ENCODE measurements around the gene ZNF438. TPM values are rescaled to one million over a fixed set of nuclear protein-coding genes. Genes with fewer than 3 reads are reported as not detected.

Gene ZNF438
- total RNA-seq, 1 experiment from 2014 or later = 2.0 TPM

DNA sequence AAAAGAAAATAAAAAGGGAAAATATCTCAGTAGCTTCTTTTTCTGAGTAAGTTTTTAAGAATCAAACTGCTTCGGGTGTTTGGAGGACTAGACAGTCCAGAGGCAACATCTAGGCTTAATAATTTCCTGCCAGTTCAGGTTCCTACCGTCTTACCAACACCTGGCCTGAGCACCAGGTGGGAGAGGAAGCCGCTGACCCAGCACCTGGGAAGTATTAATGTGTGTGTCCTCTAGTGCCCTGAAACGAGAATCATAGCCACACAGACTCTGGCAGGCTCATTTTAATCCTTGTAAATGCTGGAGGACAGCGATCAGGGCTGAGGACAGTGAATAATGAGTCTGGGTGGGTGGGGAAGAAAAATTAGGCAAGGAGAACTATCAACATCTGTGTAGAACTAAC lies 137.4 kb downstream of the ZNF438 start:
- ChIA-PET POLR2A (no interaction called here), CTCF (no interaction called here)
- in situ Hi-C loops (cut with HindIII; ENCODE audit: low pct_unique_long_range_greater_than_20kb, low sequenced_read_pairs) = no loop called here
- H3K4me3 ChIP-seq (ENCODE audit: low read depth in 2 of 2, low read length in 2 of 2) = no peak overlapping the region
- intact Hi-C loops (cut with micrococcal nuclease; ENCODE audit: unreplicated experiment) = no loop called here
- no peak overlapping the region for H3K27ac ChIP-seq (ENCODE audit: low read length)
- TF ChIP-seq, protein P1, sequence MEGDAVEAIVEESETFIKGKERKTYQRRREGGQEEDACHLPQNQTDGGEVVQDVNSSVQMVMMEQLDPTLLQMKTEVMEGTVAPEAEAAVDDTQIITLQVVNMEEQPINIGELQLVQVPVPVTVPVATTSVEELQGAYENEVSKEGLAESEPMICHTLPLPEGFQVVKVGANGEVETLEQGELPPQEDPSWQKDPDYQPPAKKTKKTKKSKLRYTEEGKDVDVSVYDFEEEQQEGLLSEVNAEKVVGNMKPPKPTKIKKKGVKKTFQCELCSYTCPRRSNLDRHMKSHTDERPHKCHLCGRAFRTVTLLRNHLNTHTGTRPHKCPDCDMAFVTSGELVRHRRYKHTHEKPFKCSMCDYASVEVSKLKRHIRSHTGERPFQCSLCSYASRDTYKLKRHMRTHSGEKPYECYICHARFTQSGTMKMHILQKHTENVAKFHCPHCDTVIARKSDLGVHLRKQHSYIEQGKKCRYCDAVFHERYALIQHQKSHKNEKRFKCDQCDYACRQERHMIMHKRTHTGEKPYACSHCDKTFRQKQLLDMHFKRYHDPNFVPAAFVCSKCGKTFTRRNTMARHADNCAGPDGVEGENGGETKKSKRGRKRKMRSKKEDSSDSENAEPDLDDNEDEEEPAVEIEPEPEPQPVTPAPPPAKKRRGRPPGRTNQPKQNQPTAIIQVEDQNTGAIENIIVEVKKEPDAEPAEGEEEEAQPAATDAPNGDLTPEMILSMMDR (IDR thresholded peaks at IDR 0.05) = no peak
- TF ChIP-seq TCF7L2 (IDR thresholded peaks at IDR 0.05; ENCODE audit: low read depth, low read length) (no peak), REST (IDR thresholded peaks at IDR 0.05; ENCODE audit: insufficient read depth in 1 of 2, low read depth in 2 of 2, low read length in 1 of 2) (no peak), POLR2AphosphoS5 (IDR thresholded peaks at IDR 0.05; ENCODE audit: low read depth, low read length) (no peak), SIN3A (IDR thresholded peaks at IDR 0.05; ENCODE audit: borderline replicate concordance, insufficient read depth, low read depth, low read length) (no peak)
- no peaks in the 10 kb centered on the region for H3K4me1 ChIP-seq (ENCODE audit: control insufficient read depth, insufficient read depth, low read length)
- H3K27me3 ChIP-seq (ENCODE audit: control insufficient read depth, insufficient read depth, low read length) = no peaks in the 10 kb centered on the region
- H3K36me3 ChIP-seq (ENCODE audit: control insufficient read depth, insufficient read depth, low read length) = no peaks in the 10 kb centered on the region
- DNase-seq (ENCODE audit: low read depth, low spot score) (no peak), ATAC-seq (no peak)
- BruUV-seq (replicated peaks) = no TSS peak
- no peaks in the 10 kb centered on the region for H3K9me3 ChIP-seq (ENCODE audit: control insufficient read depth, insufficient read depth, low read depth, low read length)

- intact Hi-C loops (cut with micrococcal nuclease; ENCODE audit: unreplicated experiment) (no loop called here), in situ Hi-C loops (cut with HindIII; ENCODE audit: low pct_unique_long_range_greater_than_20kb, low sequenced_read_pairs) (no loop called here)
- Histone ChIP-seq H3K9me3 (ENCODE audit: control insufficient read depth, insufficient read depth, low read depth, low read length) (no peaks in the 10 kb centered on the region), H3K36me3 (ENCODE audit: control insufficient read depth, insufficient read depth, low read length) (no peaks in the 10 kb centered on the region), H3K4me1 (ENCODE audit: control insufficient read depth, insufficient read depth, low read length) (no peaks in the 10 kb centered on the region), H3K27ac (ENCODE audit: low read length) (no peak overlapping the region), H3K27me3 (ENCODE audit: control insufficient read depth, insufficient read depth, low read length) (no peaks in the 10 kb centered on the region), H3K4me3 (ENCODE audit: low read depth in 2 of 2, low read length in 2 of 2) (no peak overlapping the region)
- no peak for TF ChIP-seq POLR2AphosphoS5 (IDR thresholded peaks at IDR 0.05; ENCODE audit: low read depth, low read length)
- TF ChIP-seq, protein P1 (IDR thresholded peaks at IDR 0.05) = no peak
- TF ChIP-seq SIN3A (IDR thresholded peaks at IDR 0.05; ENCODE audit: borderline replicate concordance, insufficient read depth, low read depth, low read length) = no peak
- TF ChIP-seq TCF7L2 (IDR thresholded peaks at IDR 0.05; ENCODE audit: low read depth, low read length) = no peak
- no peak for TF ChIP-seq REST (IDR thresholded peaks at IDR 0.05; ENCODE audit: insufficient read depth in 1 of 2, low read depth in 2 of 2, low read length in 1 of 2)
- CTCF ChIA-PET = no interaction called here
- no TSS peak for BruUV-seq (replicated peaks)
- no peak for DNase-seq (ENCODE audit: low read depth, low spot score)
- POLR2A ChIA-PET = interaction anchor here (0.8 kb wide), 1 partner anchor 34 kb away, joined by 3 read pairs; no protein-coding TSS in a partner anchor
- ATAC-seq = no peak
These were observed 138.5 kb downstream of the ZNF438 start for GRCh38 chr10:30893208-30893607.

Measured in Panc1 (cell line).